ENCODE data around the gene TRABD2B. TPM values are rescaled to one million over a fixed set of nuclear protein-coding genes. Genes with fewer than 3 reads are reported as not detected.

Gene TRABD2B
- total RNA-seq, 1 donor from 2014 or later, result 1.4 TPM

- Histone ChIP-seq H3K36me3 (no peaks in the 10 kb centered on the region), H3K4me1 (peaks cover 11% of the 10 kb centered on the region), H3K27ac (replicated peaks) (no peak overlapping the region), H3K9me3 (replicated peaks) (no peaks in the 10 kb centered on the region), H3K4me3 (no peak overlapping the region), H3K27me3 (ENCODE audit: low read depth) (peaks cover 11% of the 10 kb centered on the region)
- DNase-seq, result no peak
- TF ChIP-seq, protein P1, sequence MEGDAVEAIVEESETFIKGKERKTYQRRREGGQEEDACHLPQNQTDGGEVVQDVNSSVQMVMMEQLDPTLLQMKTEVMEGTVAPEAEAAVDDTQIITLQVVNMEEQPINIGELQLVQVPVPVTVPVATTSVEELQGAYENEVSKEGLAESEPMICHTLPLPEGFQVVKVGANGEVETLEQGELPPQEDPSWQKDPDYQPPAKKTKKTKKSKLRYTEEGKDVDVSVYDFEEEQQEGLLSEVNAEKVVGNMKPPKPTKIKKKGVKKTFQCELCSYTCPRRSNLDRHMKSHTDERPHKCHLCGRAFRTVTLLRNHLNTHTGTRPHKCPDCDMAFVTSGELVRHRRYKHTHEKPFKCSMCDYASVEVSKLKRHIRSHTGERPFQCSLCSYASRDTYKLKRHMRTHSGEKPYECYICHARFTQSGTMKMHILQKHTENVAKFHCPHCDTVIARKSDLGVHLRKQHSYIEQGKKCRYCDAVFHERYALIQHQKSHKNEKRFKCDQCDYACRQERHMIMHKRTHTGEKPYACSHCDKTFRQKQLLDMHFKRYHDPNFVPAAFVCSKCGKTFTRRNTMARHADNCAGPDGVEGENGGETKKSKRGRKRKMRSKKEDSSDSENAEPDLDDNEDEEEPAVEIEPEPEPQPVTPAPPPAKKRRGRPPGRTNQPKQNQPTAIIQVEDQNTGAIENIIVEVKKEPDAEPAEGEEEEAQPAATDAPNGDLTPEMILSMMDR (IDR thresholded peaks at IDR 0.05; ENCODE audit: borderline replicate concordance), result no peak
- intact Hi-C loops (cut with micrococcal nuclease), result no loop called here
These were observed 17.5 kb downstream of the TRABD2B start for GRCh38 chr1:47979724-47980123.

- H3K4me3 ChIP-seq, result no peak overlapping the region
These were observed 18.7 kb downstream of the TRABD2B start for GRCh38 chr1:47978486-47978885.

GRCh38 chr1:47976728-47977127, 20.5 kb downstream of the TRABD2B start:
- Histone ChIP-seq H3K9me3 (replicated peaks) (no peaks in the 10 kb centered on the region), H3K4me3 (no peak overlapping the region), H3K36me3 (no peaks in the 10 kb centered on the region), H3K27me3 (ENCODE audit: low read depth) (peaks cover 8% of the 10 kb centered on the region), H3K4me1 (no peaks in the 10 kb centered on the region), H3K27ac (replicated peaks) (no peak overlapping the region)
- no peak for DNase-seq
- intact Hi-C loops (cut with micrococcal nuclease), result no loop called here
- TF ChIP-seq, protein P1 (IDR thresholded peaks at IDR 0.05; ENCODE audit: borderline replicate concordance), result no peak

More at GRCh38 chr1:47978486-47978885, 18.7 kb downstream of the TRABD2B start:
- H3K36me3 ChIP-seq, result no peaks in the 10 kb centered on the region
- H3K4me1 ChIP-seq, result no peaks in the 10 kb centered on the region
- no peak for DNase-seq
- H3K27me3 ChIP-seq (ENCODE audit: low read depth), result peaks cover 8% of the 10 kb centered on the region
- TF ChIP-seq, protein P1 (IDR thresholded peaks at IDR 0.05; ENCODE audit: borderline replicate concordance), result no peak
- no peak overlapping the region for H3K27ac ChIP-seq (replicated peaks)
- no peaks in the 10 kb centered on the region for H3K9me3 ChIP-seq (replicated peaks)
- intact Hi-C loops (cut with micrococcal nuclease), result no loop called here

- TF ChIP-seq, protein P1 (IDR thresholded peaks at IDR 0.05; ENCODE audit: borderline replicate concordance), result no peak
- Histone ChIP-seq H3K36me3 (no peaks in the 10 kb centered on the region), H3K4me3 (no peak overlapping the region), H3K27ac (replicated peaks) (no peak overlapping the region), H3K4me1 (no peaks in the 10 kb centered on the region), H3K9me3 (replicated peaks) (no peaks in the 10 kb centered on the region), H3K27me3 (ENCODE audit: low read depth) (peaks cover 8% of the 10 kb centered on the region)
- no peak for DNase-seq
- intact Hi-C loops (cut with micrococcal nuclease), result no loop called here
These were observed 20.9 kb downstream of the TRABD2B start for GRCh38 chr1:47976267-47976666.

GRCh38 chr1:47975302-47975921, 21.8 kb downstream of the TRABD2B start:
- no peak for DNase-seq
- Histone ChIP-seq H3K9me3 (replicated peaks) (no peaks in the 10 kb centered on the region), H3K4me3 (no peak overlapping the region), H3K27me3 (ENCODE audit: low read depth) (peaks cover 8% of the 10 kb centered on the region), H3K27ac (replicated peaks) (no peak overlapping the region), H3K36me3 (no peaks in the 10 kb centered on the region), H3K4me1 (no peaks in the 10 kb centered on the region)
- TF ChIP-seq, protein P1 (IDR thresholded peaks at IDR 0.05; ENCODE audit: borderline replicate concordance), result no peak
- intact Hi-C loops (cut with micrococcal nuclease), result no loop called here
